GM15510 (cell line): ENCODE data around the gene CHD2.

Source experiments
- POLR2A ChIP-seq: IDR thresholded peaks from 3 replicates; pipeline ENCODE4 v1.6.1; 2011; ENCODE audit warnings: borderline replicate concordance; ENCODE audit not compliant: insufficient read length; ENCODE audit errors: extremely low read depth

CHD2 gene

DNA sequence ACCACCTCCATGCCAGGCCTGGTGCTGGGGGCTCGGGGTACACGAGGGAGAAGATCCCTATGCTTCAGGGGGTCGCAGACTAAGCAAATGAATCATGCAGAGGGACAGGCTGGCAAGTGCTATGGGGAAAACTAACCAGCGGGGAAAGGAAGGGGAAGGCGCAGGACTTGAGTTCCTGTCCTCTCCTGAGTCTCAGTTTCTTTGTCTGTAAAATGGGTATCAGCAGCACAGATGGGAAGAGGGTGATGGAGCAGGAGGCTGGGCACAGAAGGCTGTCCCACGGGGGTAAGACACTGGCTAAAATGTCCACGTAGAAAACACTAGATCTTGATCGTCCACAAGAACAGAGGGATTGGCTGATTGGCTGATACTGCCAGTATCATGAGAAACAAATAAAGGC lies 149.1 kb downstream of the CHD2 start:
- no peak for TF ChIP-seq POLR2A

DNA sequence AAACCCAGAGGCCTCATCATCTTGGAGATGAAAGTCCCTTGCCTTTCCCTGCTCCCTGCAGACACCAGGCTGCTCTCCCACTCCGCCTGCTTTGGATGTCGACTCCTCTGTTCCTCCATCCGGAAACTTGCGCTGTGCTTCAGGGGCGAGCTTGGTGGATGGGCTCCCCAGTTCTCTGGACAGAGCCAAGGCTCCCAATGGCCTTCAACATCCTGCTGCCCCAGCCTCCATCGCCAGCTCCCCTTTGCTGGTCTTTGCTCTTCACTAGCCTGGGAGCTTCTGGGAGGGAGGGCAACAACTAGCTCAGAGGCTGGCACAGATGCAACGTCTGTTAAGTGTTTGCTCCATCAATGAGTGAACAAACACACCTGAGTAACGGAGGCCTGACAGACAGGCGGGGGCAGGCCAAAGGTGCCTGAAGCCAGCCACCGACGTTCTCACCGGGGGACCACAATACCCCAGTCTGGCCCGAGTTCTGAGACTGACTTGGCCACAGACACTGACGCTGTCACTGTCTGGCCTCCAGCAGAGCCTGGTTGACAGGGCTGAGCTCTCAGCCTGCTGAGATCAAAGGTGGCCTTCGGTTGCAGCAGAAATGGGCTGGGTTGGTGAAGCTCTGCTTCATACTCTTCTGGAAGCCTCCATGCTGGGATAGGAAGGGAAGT lies 149.9 kb downstream of the CHD2 start:
- TF ChIP-seq POLR2A, result no peak

GRCh38 chr15:93050648-93051047 lies 150.5 kb downstream of the CHD2 start:
- TF ChIP-seq POLR2A, result no peak

GRCh38 chr15:93051236-93052089 lies 151.3 kb downstream of the CHD2 start:
- TF ChIP-seq POLR2A, result no peak

- TF ChIP-seq POLR2A, result no peak
Observed at GRCh38 chr15:93052090-93052879, 152.2 kb downstream of the CHD2 start.

DNA sequence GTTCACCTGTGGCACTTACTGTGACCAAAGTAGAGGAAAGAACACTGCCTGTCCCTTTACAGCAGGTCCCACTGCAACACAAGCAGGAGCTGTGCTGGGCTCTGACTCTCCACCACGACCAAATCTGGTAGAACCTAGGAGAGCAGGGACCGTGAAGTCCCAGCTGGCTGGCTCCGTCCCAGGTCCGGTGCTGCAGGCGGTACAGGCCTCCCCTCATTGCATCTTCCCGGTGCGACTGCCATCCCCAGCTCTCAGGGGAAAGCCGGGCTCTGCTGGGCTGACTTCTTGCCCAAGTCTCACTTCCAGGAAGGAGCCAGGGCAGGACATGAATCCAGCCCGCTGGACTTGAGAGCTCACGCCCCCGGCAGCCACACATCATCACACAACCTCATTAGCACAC lies 155.1 kb downstream of the CHD2 start:
- TF ChIP-seq POLR2A, result no peak

DNA sequence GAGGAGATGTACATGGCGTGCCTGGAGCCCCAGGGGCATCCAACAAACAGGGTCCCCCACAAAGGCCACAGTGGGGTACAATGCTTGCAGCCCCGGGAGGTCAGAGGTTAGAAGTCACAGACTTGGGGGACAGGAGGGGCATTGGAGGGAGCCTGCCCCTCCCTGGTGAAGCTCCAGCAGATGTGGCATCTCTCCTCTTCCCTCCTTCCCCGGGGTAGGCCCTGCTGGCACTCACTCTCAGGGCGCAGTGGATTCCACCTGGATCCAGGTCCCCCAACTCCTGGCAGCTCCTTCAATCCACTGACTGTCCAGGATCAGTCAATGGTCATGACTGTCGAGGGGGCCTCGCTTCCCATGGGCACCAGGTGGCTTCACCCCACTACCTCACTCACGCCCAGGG lies 156.7 kb downstream of the CHD2 start:
- no peak for TF ChIP-seq POLR2A

- no peak for TF ChIP-seq POLR2A
Observed at GRCh38 chr15:93057618-93058017, 157.5 kb downstream of the CHD2 start.

DNA sequence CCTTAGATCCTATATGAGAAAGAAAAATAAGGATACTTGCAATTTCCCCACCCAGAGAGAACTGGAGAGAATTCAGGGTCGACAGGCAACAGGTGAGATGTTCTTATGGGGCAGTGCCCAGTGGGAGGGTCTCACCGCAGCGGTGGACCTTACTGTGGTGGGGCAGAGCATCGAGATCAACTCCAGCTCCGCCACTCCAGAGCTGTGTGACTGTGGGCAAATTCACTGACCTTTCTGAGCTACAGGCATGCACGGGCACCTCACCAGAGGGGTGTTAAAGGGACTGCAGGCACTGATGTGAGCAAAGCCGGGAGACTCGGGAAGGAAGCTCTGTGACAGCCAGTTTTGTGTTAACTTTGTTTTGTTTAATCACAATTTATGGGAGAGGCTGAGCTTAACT lies 158.0 kb downstream of the CHD2 start:
- TF ChIP-seq POLR2A, result no peak

GRCh38 chr15:93058904-93059427 lies 158.8 kb downstream of the CHD2 start:
- no peak for TF ChIP-seq POLR2A

- no peak for TF ChIP-seq POLR2A
Observed at GRCh38 chr15:93059442-93059841, 159.3 kb downstream of the CHD2 start.

GRCh38 chr15:93060336-93061248 lies 160.5 kb downstream of the CHD2 start:
- no peak for TF ChIP-seq POLR2A

DNA sequence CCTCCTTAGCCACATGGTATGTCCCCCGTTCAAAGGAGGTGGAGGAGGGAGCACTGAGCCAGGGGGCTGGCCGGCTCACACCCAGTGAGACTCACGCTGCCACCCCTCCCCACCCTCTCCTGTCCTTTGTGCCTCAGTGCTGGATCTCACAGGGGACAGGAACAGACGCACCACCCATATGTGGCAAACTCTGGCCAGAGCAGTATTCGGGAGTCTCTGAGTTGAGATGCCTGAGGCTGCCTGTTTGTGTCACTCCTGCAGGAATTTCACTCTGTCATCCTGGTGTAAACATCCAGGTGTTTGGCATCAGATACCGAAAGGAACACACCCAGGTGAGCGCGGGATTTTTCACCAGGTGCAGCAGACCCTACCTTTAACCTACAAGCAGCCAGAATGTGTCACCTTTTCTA lies 163.1 kb downstream of the CHD2 start:
- no peak for TF ChIP-seq POLR2A
